H9 (cell line): ENCODE data around the gene F2RL3. TPM values are rescaled to one million over a fixed set of nuclear protein-coding genes. Genes with fewer than 3 reads are reported as not detected.

Experiments used
- DNase-seq: peaks from one replicate; pipeline ENCODE4 v3.0.0-alpha.2; 2017
- H2AFZ ChIP-seq: one replicate; pipeline ENCODE4 v1.6.1; 2013; ENCODE audit warnings: mild to moderate bottlenecking, low read length, control low read depth, moderate library complexity
- H2AK5ac ChIP-seq: 2 replicates; pipeline ENCODE4 v1.6.1; 2013; ENCODE audit warnings: low read length, control low read depth, mixed read lengths; ENCODE audit not compliant: insufficient read length
- H2BK120ac ChIP-seq: one replicate; pipeline ENCODE4 v1.6.1; 2013; ENCODE audit warnings: low read depth, mild to moderate bottlenecking, low read length, control low read depth, inconsistent platforms; ENCODE audit not compliant: poor library complexity, severe bottlenecking
- H2BK12ac ChIP-seq: 2 replicates; pipeline ENCODE4 v1.6.1; 2013; ENCODE audit warnings: low read length, control low read depth, mixed read lengths, low read depth; ENCODE audit not compliant: insufficient read length
- H2BK15ac ChIP-seq: 2 replicates; pipeline ENCODE4 v1.6.1; 2013; ENCODE audit warnings: low read depth, low read length, control low read depth
- H2BK20ac ChIP-seq: one replicate; pipeline ENCODE4 v1.6.1; 2013; ENCODE audit warnings: low read depth, mild to moderate bottlenecking, low read length, control low read depth, inconsistent platforms; ENCODE audit not compliant: poor library complexity, severe bottlenecking
- H2BK5ac ChIP-seq: 2 replicates; pipeline ENCODE4 v1.6.1; 2013; ENCODE audit warnings: low read length, control low read depth, mixed read lengths; ENCODE audit not compliant: insufficient read length
- H3K14ac ChIP-seq: 2 replicates; pipeline ENCODE4 v1.6.1; 2013; ENCODE audit warnings: low read length, control low read depth; ENCODE audit not compliant: insufficient read depth
- H3K18ac ChIP-seq: 2 replicates; pipeline ENCODE4 v1.6.1; 2013; ENCODE audit warnings: low read depth, mild to moderate bottlenecking, mixed read lengths, low read length, control low read depth; ENCODE audit not compliant: insufficient read length
- H3K23ac ChIP-seq: 2 replicates; pipeline ENCODE4 v1.6.1; 2013; ENCODE audit warnings: low read length, control low read depth, mixed read lengths, low read depth; ENCODE audit not compliant: insufficient read length
- H3K23me2 ChIP-seq: 2 replicates; pipeline ENCODE4 v1.6.1; 2013; ENCODE audit warnings: low read depth, mild to moderate bottlenecking, mixed read lengths, low read length, control low read depth; ENCODE audit not compliant: insufficient read length, poor library complexity, severe bottlenecking
- H3K27ac ChIP-seq: 2 replicates; pipeline ENCODE4 v1.5.1; 2013; ENCODE audit warnings: low read length, control low read depth, mixed read lengths, low read depth; ENCODE audit not compliant: insufficient read length
- H3K27me3 ChIP-seq: 2 replicates; pipeline ENCODE4 v1.6.1; 2013; ENCODE audit warnings: low read length, control low read depth, inconsistent platforms; ENCODE audit not compliant: insufficient read depth
- H3K4ac ChIP-seq: 2 replicates; pipeline ENCODE4 v1.6.1; 2013; ENCODE audit warnings: low read depth, mild to moderate bottlenecking, control low read depth, inconsistent platforms, low read length, moderate library complexity
- H3K4me1 ChIP-seq: 2 replicates; pipeline ENCODE4 v1.6.1; 2013; ENCODE audit warnings: low read length, control low read depth, inconsistent platforms; ENCODE audit not compliant: insufficient read depth
- H3K4me2 ChIP-seq: 2 replicates; pipeline ENCODE4 v1.6.1; 2013; ENCODE audit warnings: low read length, control low read depth, mixed read lengths; ENCODE audit not compliant: insufficient read length, insufficient read depth
- H3K56ac ChIP-seq: 2 replicates; pipeline ENCODE4 v1.6.1; 2013; ENCODE audit warnings: low read depth, mild to moderate bottlenecking, mixed read lengths, low read length, control low read depth; ENCODE audit not compliant: insufficient read length
- H3K79me1 ChIP-seq: 2 replicates; pipeline ENCODE4 v1.6.1; 2013; ENCODE audit warnings: low read depth, mild to moderate bottlenecking, moderate library complexity, low read length, control low read depth, inconsistent platforms; ENCODE audit not compliant: insufficient read depth, poor library complexity, severe bottlenecking
- H3K79me2 ChIP-seq: 2 replicates; pipeline ENCODE4 v1.6.1; 2013; ENCODE audit warnings: low read length, control low read depth, inconsistent platforms; ENCODE audit not compliant: insufficient read depth
- H3K9ac ChIP-seq: 2 replicates; pipeline ENCODE4 v1.6.1; 2013; ENCODE audit warnings: low read length, control low read depth, mixed read lengths; ENCODE audit not compliant: insufficient read length; ENCODE audit errors: extremely low read depth
- H3K9me3 ChIP-seq: one replicate; pipeline ENCODE4 v1.6.1; 2013; ENCODE audit warnings: low read depth, low read length, inconsistent platforms; ENCODE audit not compliant: control insufficient read depth
- H3T11ph ChIP-seq: one replicate; pipeline ENCODE4 v1.6.1; 2013; ENCODE audit warnings: mild to moderate bottlenecking, low read length, control low read depth, inconsistent platforms
- H4K20me1 ChIP-seq: one replicate; pipeline ENCODE4 v1.6.1; 2013; ENCODE audit not compliant: control insufficient read depth, insufficient read length, insufficient read depth
- H4K5ac ChIP-seq: 2 replicates; pipeline ENCODE4 v1.6.1; 2013; ENCODE audit warnings: low read depth, mild to moderate bottlenecking, mixed read lengths, low read length, control low read depth; ENCODE audit not compliant: insufficient read length
- H4K8ac ChIP-seq: replicated peaks from 2 replicates; pipeline ENCODE4 v1.6.1; 2013; ENCODE audit warnings: low read length, control low read depth, mixed read lengths, low read depth; ENCODE audit not compliant: insufficient read length
- H4K91ac ChIP-seq: 2 replicates; pipeline ENCODE4 v1.6.1; 2013; ENCODE audit warnings: low read depth, mild to moderate bottlenecking, moderate library complexity, mixed read lengths, low read length, control low read depth; ENCODE audit not compliant: insufficient read length
- H3K27ac Mint-ChIP-seq, 3 experiments: 2 replicates in 2 of 3; 3 replicates in 1 of 3; pipeline ENCODE4 v1.8.0; 2020 to 2021; ENCODE audit warnings: mixed read lengths in 3 of 3, mild to moderate bottlenecking in 1 of 3, moderate library complexity in 1 of 3
- H3K27me3 Mint-ChIP-seq: 2 replicates; pipeline ENCODE4 v1.8.0; 2021; ENCODE audit warnings: low read depth, mild to moderate bottlenecking, moderate library complexity, mixed read lengths
- H3K36me3 Mint-ChIP-seq, 3 experiments: 2 replicates in 2 of 3; 3 replicates in 1 of 3; pipeline ENCODE4 v1.8.0; 2020 to 2021; ENCODE audit warnings: low read depth in 3 of 3, mixed read lengths in 3 of 3; ENCODE audit not compliant: insufficient read depth in 1 of 3
- H3K4me1 Mint-ChIP-seq, 2 experiments: 2 replicates each; pipeline ENCODE4 v1.8.0; 2020; ENCODE audit warnings: mixed read lengths in 2 of 2
- H3K4me3 Mint-ChIP-seq, 2 experiments: 2 replicates in 1 of 2; 3 replicates in 1 of 2; pipeline ENCODE4 v1.8.0; 2020 to 2021; ENCODE audit warnings: mild to moderate bottlenecking in 2 of 2, mixed read lengths in 2 of 2, moderate library complexity in 1 of 2
- H3K9me3 Mint-ChIP-seq, 2 experiments: 2 replicates in 1 of 2; 3 replicates in 1 of 2; pipeline ENCODE4 v1.8.0; 2020; ENCODE audit warnings: mild to moderate bottlenecking in 2 of 2, mixed read lengths in 2 of 2, moderate library complexity in 1 of 2
- CTCF ChIP-seq: fragments of 200-600 bp; sonication (generic); conservative IDR thresholded peaks from 3 replicates; pipeline ENCODE4 v1.8.0; 2021; ENCODE audit warnings: antibody characterized with exemption, mild to moderate bottlenecking
- WGBS: extraction: QIAGEN DNeasy Blood & Tissue Kit; methylation state at CpG from one replicate; pipeline ENCODE4 v1.1.7; 2013; ENCODE audit warnings: missing lambda C conversion rate, low lambda C conversion rate, mixed read lengths; ENCODE audit not compliant: insufficient read length; ENCODE audit errors: extremely low coverage; 5-methylcytosine and 5-hydroxymethylcytosine counted together
- total RNA-seq: library from RNA; stranded (reverse); gene quantifications from 2 replicates; pipeline ENCODE4 v1.2.1, GENCODE V29; 2021

Gene F2RL3
- total RNA-seq, 1 experiment from 2014 or later: not detected

- no peak overlapping the region for H3K27ac ChIP-seq
- H2BK15ac ChIP-seq: no peak overlapping the region
- H2AFZ ChIP-seq: no peak overlapping the region
- H3K18ac ChIP-seq: no peak overlapping the region
- H4K91ac ChIP-seq: no peak overlapping the region
- no peak overlapping the region for H2BK20ac ChIP-seq
- no peak overlapping the region for H2AK5ac ChIP-seq
- H3K56ac ChIP-seq: no peak overlapping the region
- H3K14ac ChIP-seq: peak overlapping the region; percentile 46
- H3K9ac ChIP-seq: no peak overlapping the region
- H3K27me3 ChIP-seq: peaks cover 4% of the 10 kb centered on the region; the same call in 1 of the 2 replicates
- H4K20me1 ChIP-seq: peaks cover 3% of the 10 kb centered on the region
- peak; percentile 69 for DNase-seq
- H3K27ac Mint-ChIP-seq: no peak overlapping the region
- H3K9me3 ChIP-seq: no peaks in the 10 kb centered on the region
- H3K23me2 ChIP-seq: peaks cover 11% of the 10 kb centered on the region
- H3K79me2 ChIP-seq: no peaks in the 10 kb centered on the region
- H3K23ac ChIP-seq: no peak overlapping the region
- H3K4me1 Mint-ChIP-seq: peaks cover 0 to 9% of the 10 kb centered on the region in 2 experiments; a peak in 3 of 4 replicates
- H3K4me2 ChIP-seq: peak overlapping the region; percentile 55
- H3K9me3 Mint-ChIP-seq: no peaks in the 10 kb centered on the region; a peak in 1 of 5 replicates
- H4K5ac ChIP-seq: no peak overlapping the region
- H3K4me3 Mint-ChIP-seq: peak overlapping the region; percentile 68 to 85
- H3K4ac ChIP-seq: no peak overlapping the region
- H3K27me3 Mint-ChIP-seq: peaks cover 31% of the 10 kb centered on the region
- no peaks in the 10 kb centered on the region for H3K36me3 Mint-ChIP-seq
- H3K79me1 ChIP-seq: no peaks in the 10 kb centered on the region
- WGBS: no CpG with 5 or more reads among the region's 66 CpGs
- H3K4me1 ChIP-seq: no peaks in the 10 kb centered on the region
- H2BK5ac ChIP-seq: no peak overlapping the region
- no peak for TF ChIP-seq CTCF
- H3T11ph ChIP-seq: no peak overlapping the region
- no peak overlapping the region for H4K8ac ChIP-seq
- no peak overlapping the region for H2BK120ac ChIP-seq
- H2BK12ac ChIP-seq: no peak overlapping the region
These were observed 7.6 kb downstream of the F2RL3 start for GRCh38 chr19:16896146-16897028.
